Endodermal cell (in vitro differentiated cells): ENCODE measurements around the gene CD84. TPM values are rescaled to one million over a fixed set of nuclear protein-coding genes. Genes with fewer than 3 reads are reported as not detected.

ENCODE experiments used
- DNase-seq: peaks from one replicate; pipeline ENCODE4 v3.0.0-alpha.2; 2017
- H3K27ac ChIP-seq: 2 replicates; pipeline ENCODE4 v1.5.1; 2013; ENCODE audit warnings: mild to moderate bottlenecking, low read depth, low read length, moderate library complexity
- H3K27me3 ChIP-seq: 2 replicates; pipeline ENCODE4 v1.6.1; 2013; ENCODE audit warnings: mild to moderate bottlenecking, low read length, moderate library complexity; ENCODE audit not compliant: insufficient read depth, control insufficient read depth, poor library complexity, severe bottlenecking
- H3K36me3 ChIP-seq: 2 replicates; pipeline ENCODE4 v1.7.0; 2013; ENCODE audit warnings: mild to moderate bottlenecking, low read length, moderate library complexity; ENCODE audit not compliant: control insufficient read depth, insufficient read depth
- H3K4me1 ChIP-seq: one replicate; pipeline ENCODE4 v1.7.0; 2013; ENCODE audit warnings: low read length; ENCODE audit not compliant: control insufficient read depth, insufficient read depth
- H3K4me3 ChIP-seq: 2 replicates; pipeline ENCODE4 v1.5.1; 2013; ENCODE audit warnings: mild to moderate bottlenecking, low read length, moderate library complexity
- H3K9ac ChIP-seq: 2 replicates; pipeline ENCODE4 v1.6.1; 2013; ENCODE audit warnings: mild to moderate bottlenecking, low read length, moderate library complexity; ENCODE audit not compliant: poor library complexity, severe bottlenecking; ENCODE audit errors: extremely low read depth
- H3K9me3 ChIP-seq: 2 replicates; pipeline ENCODE4 v1.6.1; 2013; ENCODE audit warnings: mild to moderate bottlenecking, low read length, moderate library complexity; ENCODE audit not compliant: control insufficient read depth
- H3K27ac Mint-ChIP-seq: 2 replicates; pipeline ENCODE4 v1.8.0; 2020; ENCODE audit warnings: mixed read lengths
- H3K27me3 Mint-ChIP-seq: 2 replicates; pipeline ENCODE4 v1.8.0; 2021; ENCODE audit warnings: mild to moderate bottlenecking, mixed read lengths; ENCODE audit not compliant: insufficient read depth
- H3K36me3 Mint-ChIP-seq: 2 replicates; pipeline ENCODE4 v1.8.0; 2020; ENCODE audit warnings: low read depth, mixed read lengths
- H3K4me1 Mint-ChIP-seq: 2 replicates; pipeline ENCODE4 v1.8.0; 2020; ENCODE audit warnings: mixed read lengths
- H3K4me3 Mint-ChIP-seq: 2 replicates; pipeline ENCODE4 v1.8.0; 2020; ENCODE audit warnings: mild to moderate bottlenecking, moderate library complexity, mixed read lengths
- H3K9me3 Mint-ChIP-seq: 2 replicates; pipeline ENCODE4 v1.8.0; 2020; ENCODE audit warnings: mild to moderate bottlenecking, mixed read lengths
- CTCF ChIP-seq: fragments of 200-600 bp; sonication (generic); conservative IDR thresholded peaks from 2 replicates; pipeline ENCODE4 v1.5.0; 2021; ENCODE audit warnings: antibody characterized with exemption, mild to moderate bottlenecking
- WGBS, 2 experiments: methylation state at CpG; one replicate each; pipeline versions ENCODE4 v1.1.5 to v1.1.7; 2013; ENCODE audit warnings: missing lambda C conversion rate in 2 of 2, mixed read lengths in 1 of 2; ENCODE audit not compliant: insufficient coverage in 1 of 2, insufficient read length in 1 of 2; 5-methylcytosine and 5-hydroxymethylcytosine counted together
- total RNA-seq, 2 donors: library from RNA; stranded (reverse); fragmentation: NEBNext Ultra II Directional in 1 of 2; extraction: Animal tissue kit (Norgen Biotek cat#: 25700) in 1 of 2; gene quantifications; 2 replicates in 1 of 2; 3 replicates in 1 of 2; pipeline ENCODE4 v1.2.1, GENCODE V29; 2021

The CD84 gene
- total RNA-seq, 2 donors from 2014 or later: not detected

DNA sequence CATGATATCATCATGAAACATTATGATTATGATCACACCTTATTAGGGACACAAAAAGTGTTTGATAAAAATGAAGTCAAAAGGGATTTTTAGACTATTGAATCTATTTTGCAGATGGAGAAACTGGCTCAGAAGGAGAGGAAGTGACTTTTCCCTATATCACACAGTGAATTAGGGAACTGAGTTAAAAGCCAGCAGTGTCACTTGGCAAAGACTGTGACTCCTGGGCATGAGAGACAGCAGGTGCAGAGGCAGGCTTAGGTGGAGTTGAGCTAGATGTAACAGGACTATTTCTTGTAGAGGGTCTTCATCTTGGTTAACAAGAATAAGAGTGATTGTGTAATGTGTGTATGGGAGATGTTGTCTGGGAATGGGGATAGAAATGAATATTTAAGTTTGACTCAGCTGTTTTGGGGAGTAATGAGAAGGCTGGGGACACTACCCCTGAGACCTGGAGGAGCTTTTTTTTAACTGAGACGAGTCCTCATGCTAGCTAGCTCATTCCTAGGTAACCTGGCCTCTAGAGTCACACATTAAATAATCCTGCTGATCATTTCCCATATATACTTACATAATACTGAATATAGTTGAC is 1.0 kb upstream of the CD84 start:
- no peak overlapping the region for H3K4me3 Mint-ChIP-seq
- no peaks in the 10 kb centered on the region for H3K36me3 ChIP-seq
- no peak for TF ChIP-seq CTCF
- H3K27ac Mint-ChIP-seq: no peak overlapping the region
- no peak overlapping the region for H3K4me3 ChIP-seq
- H3K27ac ChIP-seq: no peak overlapping the region
- H3K4me1 ChIP-seq: no peaks in the 10 kb centered on the region
- no peaks in the 10 kb centered on the region for H3K27me3 ChIP-seq
- no peaks in the 10 kb centered on the region for H3K36me3 Mint-ChIP-seq
- no peaks in the 10 kb centered on the region for H3K4me1 Mint-ChIP-seq
- WGBS, 2 experiments: 79 to 100% methylated on average over 1 of the region's 1 CpG
- no peak overlapping the region for H3K9ac ChIP-seq
- H3K9me3 ChIP-seq: peaks cover 7% of the 10 kb centered on the region
- H3K9me3 Mint-ChIP-seq: peaks cover 15% of the 10 kb centered on the region
- H3K27me3 Mint-ChIP-seq: no peaks in the 10 kb centered on the region
- DNase-seq: no peak

DNA sequence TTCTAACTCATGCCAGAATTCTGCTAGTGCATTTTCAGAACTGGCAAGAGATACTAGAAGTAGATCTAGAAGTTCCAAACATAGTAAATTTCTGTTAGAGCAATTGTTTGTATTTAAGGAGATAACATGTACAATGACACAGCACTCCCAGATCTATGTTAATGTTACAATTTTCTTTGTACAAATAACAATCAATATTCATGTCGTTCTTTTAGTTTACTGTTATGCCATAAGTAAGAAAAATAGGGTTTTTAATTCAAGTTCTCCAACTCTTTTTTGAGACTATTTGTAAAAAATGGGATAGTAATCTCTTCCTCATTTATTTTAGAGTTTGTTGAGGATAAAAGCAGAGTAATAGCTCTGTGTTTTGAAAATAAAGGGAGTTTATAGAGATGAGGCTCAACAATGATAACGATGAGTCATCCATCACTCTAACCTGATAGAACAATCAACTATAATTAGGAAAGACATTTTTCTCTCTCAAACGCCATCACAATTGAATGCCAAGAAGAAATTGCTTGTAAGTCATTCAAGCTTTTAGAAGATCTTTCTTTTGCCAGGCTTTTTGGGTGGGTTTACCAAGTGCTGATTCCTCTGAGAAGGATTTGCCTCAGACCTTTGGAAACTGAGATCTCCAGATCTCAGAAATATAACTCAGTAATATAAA is 638 bp downstream of the CD84 start:
- Mint-ChIP-seq H3K27me3 (no peaks in the 10 kb centered on the region), H3K36me3 (no peaks in the 10 kb centered on the region), H3K4me3 (no peak overlapping the region), H3K4me1 (no peaks in the 10 kb centered on the region), H3K27ac (no peak overlapping the region), H3K9me3 (peaks cover 9% of the 10 kb centered on the region)
- no peaks in the 10 kb centered on the region for H3K27me3 ChIP-seq
- H3K36me3 ChIP-seq: no peaks in the 10 kb centered on the region
- no peak for TF ChIP-seq CTCF
- no peak for DNase-seq
- WGBS, 2 experiments: 67 to 83% methylated on average over 1 to 3 of the region's 3 CpGs
- H3K9me3 ChIP-seq: peaks cover 7% of the 10 kb centered on the region
- H3K9ac ChIP-seq: no peak overlapping the region
- H3K4me3 ChIP-seq: no peak overlapping the region
- H3K27ac ChIP-seq: no peak overlapping the region
- H3K4me1 ChIP-seq: no peaks in the 10 kb centered on the region

- Histone ChIP-seq H3K36me3 (no peaks in the 10 kb centered on the region), H3K4me1 (no peaks in the 10 kb centered on the region), H3K27ac (no peak overlapping the region), H3K9ac (no peak overlapping the region), H3K4me3 (no peak overlapping the region), H3K27me3 (no peaks in the 10 kb centered on the region), H3K9me3 (peaks cover 1% of the 10 kb centered on the region)
- H3K9me3 Mint-ChIP-seq: peaks cover 4% of the 10 kb centered on the region
- no peak for TF ChIP-seq CTCF
- 83 to 92% methylated on average over 2 to 3 of the region's 3 CpGs for WGBS, 2 experiments
- no peaks in the 10 kb centered on the region for H3K27me3 Mint-ChIP-seq
- H3K4me3 Mint-ChIP-seq: no peak overlapping the region
- no peak for DNase-seq
- H3K27ac Mint-ChIP-seq: no peak overlapping the region
- H3K36me3 Mint-ChIP-seq: no peaks in the 10 kb centered on the region
- no peaks in the 10 kb centered on the region for H3K4me1 Mint-ChIP-seq
These were observed 1.1 kb downstream of the CD84 start for GRCh38 chr1:160578175-160578524.
